ENCODE measurements around the gene GPC3.
"Not testable (repeated sequence)": the region's sequence is repeated elsewhere in the genome, so short reads cannot be mapped to it uniquely, and the experiment has no call there.

Gene GPC3

DNA sequence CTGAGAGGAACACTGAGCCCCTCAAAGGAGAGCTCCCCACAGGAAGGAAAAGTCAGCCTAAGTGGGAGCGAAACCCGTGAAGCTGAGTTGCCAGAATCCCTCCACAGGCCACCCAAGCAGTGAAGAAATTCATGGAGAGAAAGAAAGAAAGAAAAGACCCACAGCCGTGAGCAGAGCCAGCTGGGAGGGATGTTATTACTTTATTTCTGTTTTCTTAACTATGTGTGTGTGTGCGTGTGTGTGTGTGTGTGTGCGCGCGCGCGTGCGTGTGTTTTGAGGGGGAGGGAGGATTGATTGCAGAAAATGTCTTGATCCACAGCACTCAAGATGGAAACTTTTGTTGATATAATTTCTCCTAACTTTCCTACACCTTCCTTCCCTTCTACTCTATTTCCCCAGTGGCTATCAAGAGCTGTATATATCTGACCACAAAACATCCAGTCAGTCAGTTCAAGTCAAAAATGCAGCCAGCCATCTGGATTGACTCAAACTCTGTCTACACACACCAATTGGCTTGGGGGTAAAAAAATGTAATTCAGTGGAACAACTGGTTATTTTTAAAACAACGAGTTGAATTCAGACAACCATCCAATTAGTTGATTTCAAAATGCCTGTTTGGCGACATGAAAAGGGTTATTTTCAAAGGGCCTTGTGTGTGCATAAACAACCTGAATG is 13.8 kb upstream of the GPC3 start:
- no peak for DNase-seq (ENCODE audit: low read depth in 2 of 2, low spot score in 1 of 2)

- DNase-seq (ENCODE audit: low read depth in 2 of 2, low spot score in 1 of 2), result no peak
Measured at GRCh38 chrX:133995759-133996158, 10.4 kb upstream of the GPC3 start.

DNA sequence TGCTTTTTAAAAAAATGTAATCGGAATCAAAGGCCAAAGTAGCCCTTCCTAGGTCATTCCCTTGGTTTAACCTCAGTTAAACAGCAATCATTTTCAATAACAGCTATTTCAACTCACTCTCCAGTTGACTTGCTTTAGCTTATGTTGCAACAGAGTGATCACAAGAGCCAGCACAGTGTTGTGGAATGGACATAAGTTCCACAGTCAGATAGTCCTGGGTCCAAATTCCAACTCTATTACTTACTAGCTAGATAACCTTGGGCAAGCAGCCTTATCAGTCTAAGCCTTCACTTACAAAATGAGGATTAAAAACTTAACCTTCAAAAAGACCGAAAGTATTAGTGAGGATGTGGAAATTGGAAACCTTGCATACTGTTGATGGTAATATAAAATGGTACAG is 9.2 kb upstream of the GPC3 start:
- DNase-seq (ENCODE audit: low read depth in 2 of 2, low spot score in 1 of 2), result no peak

DNA sequence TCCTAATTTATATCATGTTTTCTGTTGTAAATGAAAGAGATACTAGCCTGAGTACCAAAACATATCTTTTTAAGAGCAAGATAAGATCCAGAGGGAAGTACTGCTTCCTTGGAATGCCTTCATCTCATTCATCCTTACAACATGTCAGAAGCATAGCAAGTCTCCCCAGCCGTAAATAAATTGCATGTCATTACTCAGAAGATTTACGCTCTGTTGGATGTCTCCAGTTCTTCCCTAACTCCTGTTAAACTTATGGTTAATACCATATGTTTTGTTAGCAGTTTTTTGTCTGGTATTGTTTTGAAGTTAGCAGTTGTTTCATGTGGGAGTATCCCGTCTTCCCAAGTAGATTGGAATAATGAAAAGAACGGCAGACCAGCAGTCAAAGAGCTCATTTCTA is 7.5 kb upstream of the GPC3 start:
- DNase-seq (ENCODE audit: low read depth in 2 of 2, low spot score in 1 of 2), result no peak

GRCh38 chrX:133991814-133992213 is 6.4 kb upstream of the GPC3 start:
- DNase-seq (ENCODE audit: low read depth in 2 of 2, low spot score in 1 of 2), result no peak

GRCh38 chrX:133991057-133991456 is 5.7 kb upstream of the GPC3 start:
- DNase-seq (ENCODE audit: low read depth in 2 of 2, low spot score in 1 of 2), result not testable (repeated sequence)

- DNase-seq (ENCODE audit: low read depth in 2 of 2, low spot score in 1 of 2), result no peak
Measured at GRCh38 chrX:133989993-133990392, 4.6 kb upstream of the GPC3 start.

DNA sequence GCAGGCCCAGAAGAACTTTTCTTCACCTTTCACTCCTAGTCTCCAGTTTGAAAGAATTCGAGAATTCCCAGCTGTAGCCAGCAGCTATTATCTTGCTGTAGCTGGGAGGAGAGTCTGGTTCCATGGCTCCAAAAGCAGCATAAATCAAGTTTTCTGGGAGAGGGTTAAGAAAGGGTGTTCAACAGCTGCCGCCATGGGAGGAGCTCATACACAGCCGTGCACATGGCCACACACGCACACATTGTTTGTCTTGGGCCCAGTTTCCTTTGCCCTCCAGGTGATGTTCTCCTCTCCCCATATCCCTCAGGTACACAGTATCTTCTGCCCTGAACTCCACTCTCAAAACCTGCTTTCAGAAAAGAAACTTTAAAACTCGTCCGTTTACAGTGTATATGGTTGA is 4.1 kb upstream of the GPC3 start:
- DNase-seq (ENCODE audit: low read depth in 2 of 2, low spot score in 1 of 2), result no peak

GRCh38 chrX:133988010-133988409 is 2.6 kb upstream of the GPC3 start:
- no peak for DNase-seq (ENCODE audit: low read depth in 2 of 2, low spot score in 1 of 2)

GRCh38 chrX:133987188-133987587 is 1.8 kb upstream of the GPC3 start:
- DNase-seq (ENCODE audit: low read depth in 2 of 2, low spot score in 1 of 2), result no peak

GRCh38 chrX:133985967-133986683 is 731 bp upstream of the GPC3 start:
- DNase-seq (ENCODE audit: low read depth in 2 of 2, low spot score in 1 of 2), result no peak

DNA sequence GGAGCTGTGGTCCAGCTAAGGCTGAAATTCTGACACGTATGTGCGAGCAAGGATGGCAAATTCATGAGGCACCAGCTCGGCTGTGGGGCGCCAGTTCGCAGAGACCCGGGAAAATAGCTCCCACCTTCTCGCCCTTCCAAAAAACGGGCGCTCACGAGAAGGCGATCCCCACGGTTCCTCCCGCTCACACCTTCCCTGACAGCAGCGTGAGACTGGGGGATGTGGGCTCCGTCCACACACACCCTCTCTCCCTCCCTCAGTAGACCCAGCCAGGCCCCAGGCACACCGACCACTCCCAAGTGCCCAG is 584 bp downstream of the GPC3 start:
- DNase-seq (ENCODE audit: low read depth in 2 of 2, low spot score in 1 of 2), result no peak

- no peak for DNase-seq (ENCODE audit: low read depth in 2 of 2, low spot score in 1 of 2)
Measured at GRCh38 chrX:133983974-133984845, 1.2 kb downstream of the GPC3 start.

GRCh38 chrX:133983256-133983973 is 2.0 kb downstream of the GPC3 start:
- no peak for DNase-seq (ENCODE audit: low read depth in 2 of 2, low spot score in 1 of 2)

DNA sequence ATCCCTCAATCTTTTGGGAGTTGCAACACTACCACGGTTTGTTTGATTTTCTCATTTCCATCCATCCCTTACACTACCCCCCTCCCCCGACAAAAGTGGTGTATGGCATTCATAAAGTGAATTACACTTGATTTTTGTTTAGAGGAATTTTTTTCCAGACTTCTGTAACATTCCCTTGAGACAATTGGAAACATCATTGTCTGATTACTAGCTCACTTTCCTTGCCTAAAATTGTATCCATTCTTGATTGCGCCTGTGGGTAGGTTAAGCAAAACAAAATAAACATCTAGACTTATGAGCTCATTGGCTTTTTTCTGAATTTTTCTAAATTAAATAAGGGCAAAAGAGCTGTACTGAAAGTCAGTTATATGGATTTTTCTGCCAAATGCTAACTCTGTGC is 3.5 kb downstream of the GPC3 start:
- no peak for DNase-seq (ENCODE audit: low read depth in 2 of 2, low spot score in 1 of 2)

GRCh38 chrX:133980832-133981588 is 4.4 kb downstream of the GPC3 start:
- no peak for DNase-seq (ENCODE audit: low read depth in 2 of 2, low spot score in 1 of 2)

- DNase-seq (ENCODE audit: low read depth in 2 of 2, low spot score in 1 of 2), result no peak
Measured at GRCh38 chrX:133980406-133980805, 5.0 kb downstream of the GPC3 start.

GRCh38 chrX:133979641-133980230 is 5.7 kb downstream of the GPC3 start:
- DNase-seq (ENCODE audit: low read depth in 2 of 2, low spot score in 1 of 2), result no peak

DNA sequence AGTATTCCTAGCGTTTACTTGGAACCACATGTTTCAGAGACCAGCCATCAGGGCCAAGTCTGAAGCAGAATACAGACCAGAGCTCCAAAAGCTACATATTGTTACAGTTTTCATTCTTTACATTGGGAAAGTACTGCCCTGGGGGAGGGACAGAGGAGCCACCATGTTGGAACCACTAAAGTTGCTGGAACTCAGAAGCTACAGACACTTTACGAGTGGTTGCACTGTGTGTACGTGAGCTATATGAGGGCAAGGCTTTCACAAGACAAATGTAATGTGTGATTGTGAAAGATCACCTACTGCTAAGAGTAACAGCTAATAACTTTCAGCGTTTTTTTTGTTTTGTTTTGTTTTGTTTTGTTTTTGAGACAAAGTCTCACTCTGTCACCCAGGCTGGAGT is 11.7 kb downstream of the GPC3 start:
- no peak for DNase-seq (ENCODE audit: low read depth in 2 of 2, low spot score in 1 of 2)

- no peak for DNase-seq (ENCODE audit: low read depth in 2 of 2, low spot score in 1 of 2)
Measured at GRCh38 chrX:133972916-133973315, 12.5 kb downstream of the GPC3 start.

Measured in stimulated activated CD8-positive, alpha-beta memory T cell treated with anti-CD3 and anti-CD28 coated beads, Interleukin-4, amount 100 ng/mL, for 4 hours (primary cell).